K562 (cell line): Measurements from ENCODE around the gene ALDH7A1. TPM values are rescaled to one million over a fixed set of nuclear protein-coding genes. Genes with fewer than 3 reads are reported as not detected.

Experiments used
- ATAC-seq: fragments of 200-7000 bp; cut with Tn5 transposase; 3 replicates; pipeline ENCODE4 v1.9.1; 2020; ENCODE audit warnings: moderate library complexity
- BruUV-seq: library from RNA; stranded (reverse); fragments of 400-500 nt; replicated peaks from 2 replicates; lab custom pipeline; 2021; lab: Mats Ljungman, UMichigan
- CTCF ChIA-PET: fragments of 300-600 bp; formaldehyde crosslinking; extraction: SDS; loops from one replicate; lab custom pipeline; 2021; ENCODE audit warnings: low intra/inter-chr PET ratio; lab: Yijun Ruan, JAX
- POLR2A ChIA-PET: fragments of 300-600, 350-650 bp; sonication (Branson Sonifier 250); formaldehyde crosslinking; extraction: SDS; loops from one replicate; lab custom pipeline; 2021; ENCODE audit warnings: antibody characterized with exemption, inconsistent platforms; lab: Yijun Ruan, JAX
- DNase-seq, 4 experiments: peaks; one replicate each; pipeline versions ENCODE4 v3.0.0 to v3.0.0-alpha.2; 2011 to 2018; ENCODE audit warnings: low spot score in 3 of 4, mixed read lengths in 3 of 4; ENCODE audit errors: extremely low read depth in 1 of 4
- FAIRE-seq: peaks from 2 replicates; lab custom pipeline; 2011; peaks lifted over from hg19 to GRCh38; lab: Jason Lieb, UNC
- H2AFZ ChIP-seq: 2 replicates; pipeline ENCODE4 v1.6.0; 2011; ENCODE audit warnings: low read depth, low read length, control low read depth, inconsistent platforms
- H3K27ac ChIP-seq: fragments of 200-600 bp; 3 replicates; pipeline ENCODE4 v1.8.0; 2011; ENCODE audit warnings: low read depth, mild to moderate bottlenecking, control low read depth, inconsistent platforms, low read length, moderate library complexity, mixed read lengths; ENCODE audit errors: extremely low read depth
- H3K27me3 ChIP-seq, 2 experiments: fragments of 300-600 bp in 1 of 2; 2 replicates in 1 of 2; 3 replicates in 1 of 2; pipeline versions ENCODE4 v1.6.0 to v1.8.0; 2011; ENCODE audit warnings: inconsistent platforms in 2 of 2, low read length in 2 of 2, mild to moderate bottlenecking in 1 of 2, mixed read lengths in 1 of 2, moderate library complexity in 1 of 2; ENCODE audit not compliant: control insufficient read depth in 2 of 2, insufficient read depth in 2 of 2
- H3K36me3 ChIP-seq: fragments of 300-600 bp; 3 replicates; pipeline ENCODE4 v1.8.0; 2011; ENCODE audit warnings: mild to moderate bottlenecking, low read length, inconsistent platforms; ENCODE audit not compliant: control insufficient read depth, insufficient read depth
- H3K4me1 ChIP-seq, 2 experiments: fragments of 200-600 bp in 1 of 2; replicated peaks in 1 of 2; 2 replicates in 1 of 2; 3 replicates in 1 of 2; pipeline versions ENCODE4 v1.5.1 to v1.8.0; 2011; ENCODE audit warnings: inconsistent platforms in 2 of 2, low read length in 2 of 2, mild to moderate bottlenecking in 1 of 2, mixed read lengths in 1 of 2, moderate library complexity in 1 of 2; ENCODE audit not compliant: control insufficient read depth in 2 of 2, insufficient read depth in 2 of 2
- H3K4me2 ChIP-seq: 2 replicates; pipeline ENCODE4 v1.6.1; 2011; ENCODE audit warnings: low read length, control low read depth, inconsistent platforms, mixed read lengths; ENCODE audit not compliant: insufficient read depth
- H3K4me3 ChIP-seq: fragments of 200-600 bp; sonication (generic), shearing (Covaris generic); 2 replicates; pipeline ENCODE4 v1.5.1; 2016; ENCODE audit warnings: control low read depth, inconsistent platforms
- H3K79me2 ChIP-seq: fragments of 200-600 bp; 3 replicates; pipeline ENCODE4 v1.8.0; 2011; ENCODE audit warnings: low read length, inconsistent platforms; ENCODE audit not compliant: control insufficient read depth, insufficient read depth
- H3K9ac ChIP-seq, 2 experiments: 2 replicates each; pipeline versions ENCODE4 v1.6.0 to v1.6.1; 2011; ENCODE audit warnings: low read depth in 2 of 2, low read length in 2 of 2, control low read depth in 1 of 2, inconsistent platforms in 1 of 2, mild to moderate bottlenecking in 1 of 2, mixed read lengths in 1 of 2; ENCODE audit not compliant: insufficient read depth in 1 of 2
- H3K9me1 ChIP-seq: one replicate; pipeline ENCODE4 v1.6.0; 2011; ENCODE audit warnings: inconsistent platforms, mild to moderate bottlenecking, low read length, moderate library complexity; ENCODE audit not compliant: control insufficient read depth, insufficient read depth
- H3K9me3 ChIP-seq: replicated peaks from 2 replicates; pipeline ENCODE4 v1.5.1; 2011; ENCODE audit warnings: low read depth, low read length, inconsistent platforms; ENCODE audit not compliant: control insufficient read depth, insufficient read depth
- H4K20me1 ChIP-seq: replicated peaks from 2 replicates; pipeline ENCODE4 v1.6.1; 2011; ENCODE audit warnings: low read length, inconsistent platforms, mixed read lengths; ENCODE audit not compliant: control insufficient read depth, insufficient read depth
- HMGN3 ChIP-seq: IDR thresholded peaks from 2 replicates; pipeline ENCODE4 v1.6.1; 2011; ENCODE audit warnings: borderline replicate concordance, low read depth, mild to moderate bottlenecking, mixed read lengths, low read length; ENCODE audit not compliant: insufficient read length; ENCODE audit errors: extremely low read depth
- PHF8 ChIP-seq: fragments of 200-600 bp; sonication (generic); IDR thresholded peaks from 2 replicates; pipeline ENCODE4 v1.6.1; 2012; ENCODE audit warnings: mixed run types, mild to moderate bottlenecking, inconsistent platforms, low read length, moderate library complexity, borderline replicate concordance
- WGBS: fragments of 100-300 bp; shearing (Covaris generic); methylation state at CpG from one replicate; pipeline ENCODE4 v1.1.6; 2016; ENCODE audit warnings: low coverage, mixed read lengths; ENCODE audit not compliant: insufficient coverage; ENCODE audit errors: missing lambda C conversion rate; 5-methylcytosine and 5-hydroxymethylcytosine counted together
- in situ Hi-C: fragments of 300-500 bp; cut with MboI; formaldehyde crosslinking; loops from 4 replicates; pipeline ENCODE4 v1.15.0; 2018; ENCODE audit warnings: inconsistent platforms, mixed read lengths
- intact Hi-C: fragments of 100-400 bp; cut with micrococcal nuclease; formaldehyde crosslinking; loops from 2 replicates; pipeline ENCODE4 v1.14.2; 2022
- polyA plus RNA-seq, 8 experiments: library from polyadenylated mRNA; depleted of rRNA in 4 of 8; stranded (reverse) in 5 of 8; unstranded in 3 of 8; fragments of >200 nt; fragmentation: Nextera tagmentation in 2 of 8; fragmentation: Illumina TruSeq in 1 of 8; extraction: Ambion mirVana in 2 of 8; extraction: Trizol in 1 of 8; gene quantifications; 2 replicates each; pipeline versions ENCODE4 v1.2.1 to v1.2.3, GENCODE V29; 2011 to 2014; ENCODE audit warnings: inconsistent platforms in 1 of 8, missing spikeins in 1 of 8
- total RNA-seq, 7 experiments: library from RNA; depleted of rRNA in 6 of 7; stranded (reverse); fragments of >200 nt in 6 of 7; fragmentation: Illumina TruSeq in 2 of 7; extraction: Trizol in 2 of 7; gene quantifications; 2 replicates each; pipeline versions ENCODE4 v1.2.1 to v1.2.3, GENCODE V29; 2011 to 2021; ENCODE audit warnings: low replicate concordance in 1 of 7
- TF ChIP-seq, protein P1 (sequence below): fragments of 250-450 bp; sonication (Bioruptor Pico); IDR thresholded peaks from 2 replicates; pipeline ENCODE4 v1.4.0; 2020; ENCODE audit warnings: mild to moderate bottlenecking, moderate library complexity
- TF ChIP-seq, protein P2 (sequence below), 3 experiments: IDR thresholded peaks in 2 of 3; conservative IDR thresholded peaks in 1 of 3; 2 replicates each; pipeline ENCODE4 v1.5.1; 2011 to 2012; ENCODE audit warnings: low read length in 3 of 3, mild to moderate bottlenecking in 3 of 3, control low read depth in 2 of 3, improper control_type of control experiment in 1 of 3, inconsistent platforms in 1 of 3, low read depth in 1 of 3, mixed read lengths in 1 of 3, moderate library complexity in 1 of 3; ENCODE audit not compliant: insufficient read depth in 2 of 3

The ALDH7A1 gene
- total and polyA plus RNA-seq, 9 of the 15 experiments (the other 6 are each of a cell fraction or from before 2014, with no cell fraction given), result 0.04 to 0.49 TPM; not detected in 7

DNA sequence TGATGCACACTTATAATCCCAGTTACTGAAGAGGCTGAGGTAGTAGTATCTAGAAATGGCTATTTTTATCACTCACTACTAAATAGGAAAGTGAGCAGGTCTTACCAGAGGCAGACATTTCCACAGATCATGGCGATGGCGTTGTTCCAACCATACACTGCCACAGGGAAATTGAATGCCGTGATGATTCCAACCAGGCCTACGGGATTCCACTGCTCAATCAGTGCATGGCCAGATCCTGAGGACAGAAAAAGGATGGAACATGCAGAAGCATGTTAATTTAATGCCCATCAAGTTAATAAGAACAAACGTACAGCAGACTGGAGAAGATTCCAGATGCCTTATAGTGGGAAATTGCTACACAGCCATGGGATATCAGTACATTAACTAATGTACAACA is 18.0 kb downstream of the ALDH7A1 start:
- Histone ChIP-seq H3K9ac (no peak overlapping the region), H3K4me1 (no peaks in the 10 kb centered on the region), H3K4me3 (no peak overlapping the region), H3K27ac (no peak overlapping the region), H3K9me1 (no peaks in the 10 kb centered on the region), H3K9me3 (no peaks in the 10 kb centered on the region), H3K27me3 (peaks cover 18 to 32% of the 10 kb centered on the region in 2 experiments; a peak in 3 of 5 replicates), H3K36me3 (no peaks in the 10 kb centered on the region), H3K79me2 (no peaks in the 10 kb centered on the region), H2AFZ (no peak overlapping the region), H4K20me1 (no peaks in the 10 kb centered on the region), H3K4me2 (no peak overlapping the region)
- POLR2A ChIA-PET, result no interaction called here
- WGBS, result 3% methylated on average over 5 of the region's 5 CpGs
- no TSS peak for BruUV-seq
- no peak for DNase-seq
- TF ChIP-seq, protein P1, sequence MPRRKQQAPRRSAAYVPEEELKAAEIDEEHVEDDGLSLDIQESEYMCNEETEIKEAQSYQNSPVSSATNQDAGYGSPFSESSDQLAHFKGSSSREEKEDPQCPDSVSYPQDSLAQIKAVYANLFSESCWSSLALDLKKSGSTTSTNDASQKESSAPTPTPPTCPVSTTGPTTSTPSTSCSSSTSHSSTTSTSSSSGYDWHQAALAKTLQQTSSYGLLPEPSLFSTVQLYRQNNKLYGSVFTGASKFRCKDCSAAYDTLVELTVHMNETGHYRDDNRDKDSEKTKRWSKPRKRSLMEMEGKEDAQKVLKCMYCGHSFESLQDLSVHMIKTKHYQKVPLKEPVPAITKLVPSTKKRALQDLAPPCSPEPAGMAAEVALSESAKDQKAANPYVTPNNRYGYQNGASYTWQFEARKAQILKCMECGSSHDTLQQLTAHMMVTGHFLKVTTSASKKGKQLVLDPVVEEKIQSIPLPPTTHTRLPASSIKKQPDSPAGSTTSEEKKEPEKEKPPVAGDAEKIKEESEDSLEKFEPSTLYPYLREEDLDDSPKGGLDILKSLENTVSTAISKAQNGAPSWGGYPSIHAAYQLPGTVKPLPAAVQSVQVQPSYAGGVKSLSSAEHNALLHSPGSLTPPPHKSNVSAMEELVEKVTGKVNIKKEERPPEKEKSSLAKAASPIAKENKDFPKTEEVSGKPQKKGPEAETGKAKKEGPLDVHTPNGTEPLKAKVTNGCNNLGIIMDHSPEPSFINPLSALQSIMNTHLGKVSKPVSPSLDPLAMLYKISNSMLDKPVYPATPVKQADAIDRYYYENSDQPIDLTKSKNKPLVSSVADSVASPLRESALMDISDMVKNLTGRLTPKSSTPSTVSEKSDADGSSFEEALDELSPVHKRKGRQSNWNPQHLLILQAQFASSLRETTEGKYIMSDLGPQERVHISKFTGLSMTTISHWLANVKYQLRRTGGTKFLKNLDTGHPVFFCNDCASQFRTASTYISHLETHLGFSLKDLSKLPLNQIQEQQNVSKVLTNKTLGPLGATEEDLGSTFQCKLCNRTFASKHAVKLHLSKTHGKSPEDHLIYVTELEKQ (CRISPR knock-in tag), result no peak
- TF ChIP-seq HMGN3 (no peak), PHF8 (no peak)
- TF ChIP-seq, protein P2, sequence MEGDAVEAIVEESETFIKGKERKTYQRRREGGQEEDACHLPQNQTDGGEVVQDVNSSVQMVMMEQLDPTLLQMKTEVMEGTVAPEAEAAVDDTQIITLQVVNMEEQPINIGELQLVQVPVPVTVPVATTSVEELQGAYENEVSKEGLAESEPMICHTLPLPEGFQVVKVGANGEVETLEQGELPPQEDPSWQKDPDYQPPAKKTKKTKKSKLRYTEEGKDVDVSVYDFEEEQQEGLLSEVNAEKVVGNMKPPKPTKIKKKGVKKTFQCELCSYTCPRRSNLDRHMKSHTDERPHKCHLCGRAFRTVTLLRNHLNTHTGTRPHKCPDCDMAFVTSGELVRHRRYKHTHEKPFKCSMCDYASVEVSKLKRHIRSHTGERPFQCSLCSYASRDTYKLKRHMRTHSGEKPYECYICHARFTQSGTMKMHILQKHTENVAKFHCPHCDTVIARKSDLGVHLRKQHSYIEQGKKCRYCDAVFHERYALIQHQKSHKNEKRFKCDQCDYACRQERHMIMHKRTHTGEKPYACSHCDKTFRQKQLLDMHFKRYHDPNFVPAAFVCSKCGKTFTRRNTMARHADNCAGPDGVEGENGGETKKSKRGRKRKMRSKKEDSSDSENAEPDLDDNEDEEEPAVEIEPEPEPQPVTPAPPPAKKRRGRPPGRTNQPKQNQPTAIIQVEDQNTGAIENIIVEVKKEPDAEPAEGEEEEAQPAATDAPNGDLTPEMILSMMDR (IDR thresholded peaks at IDR 0.05 in 2 of 3, conservative IDR thresholded peaks at IDR 0.05 in 1 of 3; ENCODE audit: insufficient read depth in 2 of 3, low read depth in 1 of 3, low read length in 3 of 3), result no peak
- CTCF ChIA-PET, result no interaction called here
- FAIRE-seq, result no peak
- intact Hi-C loops (no loop called here), in situ Hi-C loops (no loop called here)
- no peak for ATAC-seq
